AG04449 (cell line): ENCODE data around the gene INVS.

Experiments used
- CTCF ChIA-PET: fragments of 350-600 bp; formaldehyde crosslinking; extraction: SDS; loops from one replicate; lab custom pipeline; 2021; ENCODE audit warnings: antibody characterized with exemption; lab: Yijun Ruan, JAX
- POLR2A ChIA-PET: fragments of 400-600, 350-600 bp; formaldehyde crosslinking; extraction: SDS; loops from one replicate; lab custom pipeline; 2020; ENCODE audit warnings: antibody characterized with exemption, inconsistent platforms; lab: Yijun Ruan, JAX
- DNase-seq: peaks from one replicate; pipeline ENCODE4 v3.0.0-alpha.2; 2010; ENCODE audit warnings: low read depth, low spot score
- H3K4me3 ChIP-seq: 2 replicates; pipeline ENCODE4 v1.5.1; 2011; ENCODE audit warnings: low read depth, mild to moderate bottlenecking, control low read depth, low read length
- TF ChIP-seq, protein P1 (sequence below): IDR thresholded peaks from one replicate; pipeline ENCODE4 v1.5.1; 2011; ENCODE audit warnings: mild to moderate bottlenecking, moderate library complexity, low read length, control low read depth, inconsistent platforms; ENCODE audit not compliant: insufficient read depth; ENCODE audit errors: missing control alignments

Gene INVS

DNA sequence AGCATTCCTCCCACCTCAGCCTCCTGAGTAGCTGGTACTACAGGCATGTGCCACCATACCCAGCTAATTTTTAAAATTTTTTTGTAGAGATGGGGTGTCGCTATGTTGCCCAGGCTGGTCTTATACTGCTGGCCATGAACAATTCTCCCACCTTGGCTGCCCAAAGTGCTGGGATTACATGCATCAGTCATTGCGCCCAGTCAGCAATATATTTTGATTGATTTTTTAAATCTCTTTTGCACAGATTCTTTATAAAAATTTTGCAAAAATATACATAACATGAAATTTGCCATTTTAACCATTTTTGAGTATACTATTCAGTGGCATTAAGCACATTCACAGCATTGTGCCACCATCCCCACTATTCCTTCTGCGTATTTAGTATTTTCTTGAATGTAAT, 94.0 kb downstream of the INVS start:
- no peak for DNase-seq
- ChIA-PET POLR2A (no interaction called here), CTCF (no interaction called here)
- TF ChIP-seq, protein P1, sequence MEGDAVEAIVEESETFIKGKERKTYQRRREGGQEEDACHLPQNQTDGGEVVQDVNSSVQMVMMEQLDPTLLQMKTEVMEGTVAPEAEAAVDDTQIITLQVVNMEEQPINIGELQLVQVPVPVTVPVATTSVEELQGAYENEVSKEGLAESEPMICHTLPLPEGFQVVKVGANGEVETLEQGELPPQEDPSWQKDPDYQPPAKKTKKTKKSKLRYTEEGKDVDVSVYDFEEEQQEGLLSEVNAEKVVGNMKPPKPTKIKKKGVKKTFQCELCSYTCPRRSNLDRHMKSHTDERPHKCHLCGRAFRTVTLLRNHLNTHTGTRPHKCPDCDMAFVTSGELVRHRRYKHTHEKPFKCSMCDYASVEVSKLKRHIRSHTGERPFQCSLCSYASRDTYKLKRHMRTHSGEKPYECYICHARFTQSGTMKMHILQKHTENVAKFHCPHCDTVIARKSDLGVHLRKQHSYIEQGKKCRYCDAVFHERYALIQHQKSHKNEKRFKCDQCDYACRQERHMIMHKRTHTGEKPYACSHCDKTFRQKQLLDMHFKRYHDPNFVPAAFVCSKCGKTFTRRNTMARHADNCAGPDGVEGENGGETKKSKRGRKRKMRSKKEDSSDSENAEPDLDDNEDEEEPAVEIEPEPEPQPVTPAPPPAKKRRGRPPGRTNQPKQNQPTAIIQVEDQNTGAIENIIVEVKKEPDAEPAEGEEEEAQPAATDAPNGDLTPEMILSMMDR = no peak
- H3K4me3 ChIP-seq = no peak overlapping the region

DNA sequence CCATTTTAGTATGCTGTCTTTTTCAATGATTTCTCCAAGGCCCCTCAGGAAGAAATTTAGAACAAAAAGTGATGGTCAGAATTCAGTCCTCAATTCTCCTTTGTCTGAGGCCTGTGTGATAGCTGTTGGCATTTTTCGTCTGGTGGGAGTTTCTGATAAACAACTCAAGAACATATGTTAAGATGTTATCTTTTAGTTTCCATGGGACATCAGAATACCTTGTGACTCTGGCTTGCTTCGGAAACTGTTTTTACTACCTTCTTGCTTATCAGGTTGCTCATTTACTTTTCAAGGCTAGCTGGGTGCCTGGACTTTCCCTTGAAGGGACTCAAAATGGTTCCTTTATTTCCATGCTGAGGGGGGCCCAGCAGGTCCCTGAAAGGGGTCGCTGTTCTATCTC, 97.2 kb downstream of the INVS start:
- ChIA-PET POLR2A (no interaction called here), CTCF (no interaction called here)
- TF ChIP-seq, protein P1 = no peak

DNA sequence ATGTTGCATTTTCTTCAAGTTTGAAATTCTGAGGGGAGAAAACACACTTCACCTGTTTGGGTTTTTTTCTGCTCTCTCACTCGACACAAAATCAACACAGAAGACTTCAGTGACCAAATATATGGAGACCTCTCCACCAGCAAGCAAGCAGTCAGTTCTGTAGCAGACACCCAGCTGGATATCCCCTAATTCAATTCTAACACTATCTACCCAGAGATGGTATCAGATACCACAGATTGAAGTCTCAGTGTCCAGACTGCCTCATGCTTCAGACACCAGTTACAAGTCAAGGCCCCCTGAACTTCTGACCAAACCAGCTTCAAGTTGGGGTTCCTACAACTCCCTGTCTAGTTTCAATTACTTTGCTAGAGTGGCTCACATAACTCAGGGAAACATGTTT, 97.8 kb downstream of the INVS start:
- CTCF ChIA-PET = no interaction called here
- TF ChIP-seq, protein P1 = no peak
- no peak for DNase-seq
- no peak overlapping the region for H3K4me3 ChIP-seq
- POLR2A ChIA-PET = no interaction called here

More for the DNA sequence above, 97.2 kb downstream of the INVS start:
- no peak for DNase-seq
- no peak overlapping the region for H3K4me3 ChIP-seq

DNA sequence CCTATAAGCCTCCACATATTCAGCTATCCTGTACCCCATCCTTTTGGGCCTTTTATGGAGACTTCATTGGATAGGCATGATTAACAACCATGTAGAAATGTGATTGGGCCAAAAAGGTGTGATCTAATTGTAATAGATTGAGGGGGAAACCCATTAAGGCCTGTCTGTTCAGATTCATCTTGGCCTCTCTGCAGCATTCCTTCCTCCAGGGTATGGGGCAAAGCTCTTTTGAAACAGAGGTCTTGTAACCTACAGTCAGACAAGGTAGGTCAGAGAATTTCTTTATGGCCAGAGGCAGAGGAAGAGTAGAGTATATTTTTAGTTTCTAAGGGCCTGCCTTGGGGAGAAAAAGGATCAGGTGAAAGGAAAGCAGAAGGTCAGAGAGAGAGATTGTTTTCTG, 98.5 kb downstream of the INVS start:
- POLR2A ChIA-PET = no interaction called here
- CTCF ChIA-PET = no interaction called here
- no peak overlapping the region for H3K4me3 ChIP-seq
- TF ChIP-seq, protein P1 = no peak
- DNase-seq = no peak

DNA sequence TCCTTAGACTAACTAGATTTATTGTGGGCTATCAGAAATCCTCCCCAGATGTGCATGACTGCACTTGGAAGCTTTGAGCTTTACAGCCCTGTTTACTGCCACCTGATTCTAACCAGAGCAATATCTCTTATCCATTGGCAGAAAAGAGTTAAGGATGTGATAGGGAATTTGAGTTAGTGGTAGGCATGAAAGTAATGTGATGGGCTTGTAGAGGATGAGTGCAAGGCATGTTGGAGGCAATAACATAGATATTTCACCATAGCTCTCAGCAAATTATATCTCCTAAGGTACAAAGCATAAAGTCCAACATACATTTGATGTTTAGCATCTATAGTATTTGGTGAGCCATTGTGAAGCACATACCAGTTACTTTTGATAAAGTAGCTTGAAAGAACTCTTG, 103.8 kb downstream of the INVS start:
- ChIA-PET POLR2A (no interaction called here), CTCF (interaction anchor here (2.2 to 2.7 kb wide), 2 partner anchors 12 to 20 kb away, joined by 7 to 11 read pairs; no protein-coding TSS in a partner anchor)
- TF ChIP-seq, protein P1 = no peak
- no peak for DNase-seq
- H3K4me3 ChIP-seq = no peak overlapping the region

DNA sequence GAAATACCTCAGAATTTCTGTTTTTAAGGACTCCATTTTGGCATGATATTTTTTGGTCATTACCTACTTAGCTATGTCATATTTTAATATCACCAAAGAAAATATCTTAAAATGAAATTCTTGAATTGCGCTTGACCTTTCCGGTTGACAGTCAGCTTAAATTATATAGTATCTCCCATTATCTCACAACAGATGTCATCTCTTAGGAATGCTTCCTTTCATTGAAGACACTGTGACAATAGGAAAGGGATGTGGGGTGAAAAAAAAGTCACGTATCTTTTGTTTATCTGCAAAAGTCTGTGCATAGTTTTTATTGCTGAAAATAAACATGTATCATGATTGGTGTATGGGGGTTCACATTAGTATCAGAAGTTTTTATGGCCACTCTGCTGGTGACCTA, 105.8 kb downstream of the INVS start:
- no peak overlapping the region for H3K4me3 ChIP-seq
- ChIA-PET POLR2A (no interaction called here), CTCF (interaction anchor here (2.7 kb wide), 1 partner anchor 10 kb away, joined by 11 read pairs; no protein-coding TSS in a partner anchor)
- TF ChIP-seq, protein P1 = no peak
- DNase-seq = no peak
